Osteocyte (in vitro differentiated cells): ENCODE results near the gene LCLAT1. TPM values are rescaled to one million over a fixed set of nuclear protein-coding genes. Genes with fewer than 3 reads are reported as not detected.

ENCODE experiments used
- DNase-seq: peaks from one replicate; pipeline ENCODE4 v3.0.0; 2021; ENCODE audit warnings: mixed read lengths; ENCODE audit not compliant: unreplicated experiment; ENCODE audit errors: extremely low spot score
- H3K27ac Mint-ChIP-seq: one replicate; pipeline ENCODE4 v1.8.0; 2021; ENCODE audit warnings: mild to moderate bottlenecking, mixed read lengths; ENCODE audit not compliant: unreplicated experiment
- H3K27me3 Mint-ChIP-seq: one replicate; pipeline ENCODE4 v1.8.0; 2021; ENCODE audit warnings: mixed read lengths; ENCODE audit not compliant: unreplicated experiment
- H3K36me3 Mint-ChIP-seq: one replicate; pipeline ENCODE4 v1.8.0; 2021; ENCODE audit warnings: mixed read lengths; ENCODE audit not compliant: unreplicated experiment
- H3K4me1 Mint-ChIP-seq: one replicate; pipeline ENCODE4 v1.8.0; 2021; ENCODE audit warnings: mixed read lengths; ENCODE audit not compliant: unreplicated experiment
- H3K4me3 Mint-ChIP-seq: one replicate; pipeline ENCODE4 v1.8.0; 2021; ENCODE audit warnings: mild to moderate bottlenecking, moderate library complexity, mixed read lengths; ENCODE audit not compliant: unreplicated experiment
- H3K9me3 Mint-ChIP-seq: one replicate; pipeline ENCODE4 v1.8.0; 2021; ENCODE audit warnings: mixed read lengths; ENCODE audit not compliant: unreplicated experiment
- CTCF ChIP-seq: fragments of 200-600 bp; sonication (generic); IDR thresholded peaks from 2 replicates; pipeline ENCODE4 v1.5.0; 2021; ENCODE audit warnings: antibody characterized with exemption, mild to moderate bottlenecking, moderate library complexity
- total RNA-seq: library from RNA; stranded (reverse); gene quantifications from 2 replicates; pipeline ENCODE4 v1.2.1, GENCODE V29; 2021

Gene LCLAT1
- total RNA-seq, 1 donor from 2014 or later, result 13.6 TPM

GRCh38 chr2:30421026-30421603 lies 25.9 kb upstream of the LCLAT1 start:
- TF ChIP-seq CTCF, result no peak
- Mint-ChIP-seq H3K27me3 (no peaks in the 10 kb centered on the region), H3K27ac (peak overlapping the region; percentile 97), H3K4me1 (peaks cover 38% of the 10 kb centered on the region), H3K4me3 (peak overlapping the region; percentile 50), H3K36me3 (no peaks in the 10 kb centered on the region), H3K9me3 (no peaks in the 10 kb centered on the region)
- DNase-seq, result no peak

GRCh38 chr2:30421604-30422443 lies 25.2 kb upstream of the LCLAT1 start:
- H3K9me3 Mint-ChIP-seq, result no peaks in the 10 kb centered on the region
- peak overlapping the region; percentile 97 for H3K27ac Mint-ChIP-seq
- DNase-seq, result no peak
- no peaks in the 10 kb centered on the region for H3K36me3 Mint-ChIP-seq
- H3K4me1 Mint-ChIP-seq, result peaks cover 36% of the 10 kb centered on the region
- peak overlapping the region; percentile 50 for H3K4me3 Mint-ChIP-seq
- no peaks in the 10 kb centered on the region for H3K27me3 Mint-ChIP-seq
- no peak for TF ChIP-seq CTCF

GRCh38 chr2:30422444-30423040 lies 24.5 kb upstream of the LCLAT1 start:
- TF ChIP-seq CTCF, result no peak
- Mint-ChIP-seq H3K27me3 (no peaks in the 10 kb centered on the region), H3K27ac (peak overlapping the region; percentile 97), H3K4me1 (peaks cover 30% of the 10 kb centered on the region), H3K4me3 (peak overlapping the region; percentile 50), H3K36me3 (no peaks in the 10 kb centered on the region), H3K9me3 (no peaks in the 10 kb centered on the region)
- no peak for DNase-seq

- DNase-seq, result no peak
- no peak overlapping the region for H3K27ac Mint-ChIP-seq
- H3K27me3 Mint-ChIP-seq, result no peaks in the 10 kb centered on the region
- peaks cover 33% of the 10 kb centered on the region for H3K4me1 Mint-ChIP-seq
- no peak overlapping the region for H3K4me3 Mint-ChIP-seq
- H3K9me3 Mint-ChIP-seq, result no peaks in the 10 kb centered on the region
- no peaks in the 10 kb centered on the region for H3K36me3 Mint-ChIP-seq
- TF ChIP-seq CTCF, result no peak
These were observed 22.8 kb upstream of the LCLAT1 start for GRCh38 chr2:30424231-30424630.

- Mint-ChIP-seq H3K27me3 (no peaks in the 10 kb centered on the region), H3K9me3 (no peaks in the 10 kb centered on the region), H3K4me3 (no peak overlapping the region), H3K27ac (no peak overlapping the region), H3K36me3 (no peaks in the 10 kb centered on the region), H3K4me1 (peaks cover 33% of the 10 kb centered on the region)
- DNase-seq, result no peak
- TF ChIP-seq CTCF, result no peak
These were observed 21.7 kb upstream of the LCLAT1 start for GRCh38 chr2:30425326-30425725.
